H9 (cell line): ENCODE results near the gene ZNF816. TPM values are rescaled to one million over a fixed set of nuclear protein-coding genes. Genes with fewer than 3 reads are reported as not detected.

Experiments
- DNase-seq: peaks from one replicate; pipeline ENCODE4 v3.0.0-alpha.2; 2017
- H2AFZ ChIP-seq: one replicate; pipeline ENCODE4 v1.6.1; 2013; ENCODE audit warnings: mild to moderate bottlenecking, low read length, control low read depth, moderate library complexity
- H2AK5ac ChIP-seq: 2 replicates; pipeline ENCODE4 v1.6.1; 2013; ENCODE audit warnings: low read length, control low read depth, mixed read lengths; ENCODE audit not compliant: insufficient read length
- H2BK120ac ChIP-seq: one replicate; pipeline ENCODE4 v1.6.1; 2013; ENCODE audit warnings: low read depth, mild to moderate bottlenecking, low read length, control low read depth, inconsistent platforms; ENCODE audit not compliant: poor library complexity, severe bottlenecking
- H2BK12ac ChIP-seq: 2 replicates; pipeline ENCODE4 v1.6.1; 2013; ENCODE audit warnings: low read length, control low read depth, mixed read lengths, low read depth; ENCODE audit not compliant: insufficient read length
- H2BK15ac ChIP-seq: 2 replicates; pipeline ENCODE4 v1.6.1; 2013; ENCODE audit warnings: low read depth, low read length, control low read depth
- H2BK20ac ChIP-seq: one replicate; pipeline ENCODE4 v1.6.1; 2013; ENCODE audit warnings: low read depth, mild to moderate bottlenecking, low read length, control low read depth, inconsistent platforms; ENCODE audit not compliant: poor library complexity, severe bottlenecking
- H2BK5ac ChIP-seq: 2 replicates; pipeline ENCODE4 v1.6.1; 2013; ENCODE audit warnings: low read length, control low read depth, mixed read lengths; ENCODE audit not compliant: insufficient read length
- H3K14ac ChIP-seq: 2 replicates; pipeline ENCODE4 v1.6.1; 2013; ENCODE audit warnings: low read length, control low read depth; ENCODE audit not compliant: insufficient read depth
- H3K18ac ChIP-seq: 2 replicates; pipeline ENCODE4 v1.6.1; 2013; ENCODE audit warnings: low read depth, mild to moderate bottlenecking, mixed read lengths, low read length, control low read depth; ENCODE audit not compliant: insufficient read length
- H3K23ac ChIP-seq: 2 replicates; pipeline ENCODE4 v1.6.1; 2013; ENCODE audit warnings: low read length, control low read depth, mixed read lengths, low read depth; ENCODE audit not compliant: insufficient read length
- H3K23me2 ChIP-seq: 2 replicates; pipeline ENCODE4 v1.6.1; 2013; ENCODE audit warnings: low read depth, mild to moderate bottlenecking, mixed read lengths, low read length, control low read depth; ENCODE audit not compliant: insufficient read length, poor library complexity, severe bottlenecking
- H3K27ac ChIP-seq: 2 replicates; pipeline ENCODE4 v1.5.1; 2013; ENCODE audit warnings: low read length, control low read depth, mixed read lengths, low read depth; ENCODE audit not compliant: insufficient read length
- H3K27me3 ChIP-seq: 2 replicates; pipeline ENCODE4 v1.6.1; 2013; ENCODE audit warnings: low read length, control low read depth, inconsistent platforms; ENCODE audit not compliant: insufficient read depth
- H3K4ac ChIP-seq: 2 replicates; pipeline ENCODE4 v1.6.1; 2013; ENCODE audit warnings: low read depth, mild to moderate bottlenecking, control low read depth, inconsistent platforms, low read length, moderate library complexity
- H3K4me1 ChIP-seq: 2 replicates; pipeline ENCODE4 v1.6.1; 2013; ENCODE audit warnings: low read length, control low read depth, inconsistent platforms; ENCODE audit not compliant: insufficient read depth
- H3K4me2 ChIP-seq: 2 replicates; pipeline ENCODE4 v1.6.1; 2013; ENCODE audit warnings: low read length, control low read depth, mixed read lengths; ENCODE audit not compliant: insufficient read length, insufficient read depth
- H3K56ac ChIP-seq: 2 replicates; pipeline ENCODE4 v1.6.1; 2013; ENCODE audit warnings: low read depth, mild to moderate bottlenecking, mixed read lengths, low read length, control low read depth; ENCODE audit not compliant: insufficient read length
- H3K79me1 ChIP-seq: 2 replicates; pipeline ENCODE4 v1.6.1; 2013; ENCODE audit warnings: low read depth, mild to moderate bottlenecking, moderate library complexity, low read length, control low read depth, inconsistent platforms; ENCODE audit not compliant: insufficient read depth, poor library complexity, severe bottlenecking
- H3K79me2 ChIP-seq: 2 replicates; pipeline ENCODE4 v1.6.1; 2013; ENCODE audit warnings: low read length, control low read depth, inconsistent platforms; ENCODE audit not compliant: insufficient read depth
- H3K9ac ChIP-seq: 2 replicates; pipeline ENCODE4 v1.6.1; 2013; ENCODE audit warnings: low read length, control low read depth, mixed read lengths; ENCODE audit not compliant: insufficient read length; ENCODE audit errors: extremely low read depth
- H3K9me3 ChIP-seq: one replicate; pipeline ENCODE4 v1.6.1; 2013; ENCODE audit warnings: low read depth, low read length, inconsistent platforms; ENCODE audit not compliant: control insufficient read depth
- H3T11ph ChIP-seq: one replicate; pipeline ENCODE4 v1.6.1; 2013; ENCODE audit warnings: mild to moderate bottlenecking, low read length, control low read depth, inconsistent platforms
- H4K20me1 ChIP-seq: one replicate; pipeline ENCODE4 v1.6.1; 2013; ENCODE audit not compliant: control insufficient read depth, insufficient read length, insufficient read depth
- H4K5ac ChIP-seq: 2 replicates; pipeline ENCODE4 v1.6.1; 2013; ENCODE audit warnings: low read depth, mild to moderate bottlenecking, mixed read lengths, low read length, control low read depth; ENCODE audit not compliant: insufficient read length
- H4K8ac ChIP-seq: replicated peaks from 2 replicates; pipeline ENCODE4 v1.6.1; 2013; ENCODE audit warnings: low read length, control low read depth, mixed read lengths, low read depth; ENCODE audit not compliant: insufficient read length
- H4K91ac ChIP-seq: 2 replicates; pipeline ENCODE4 v1.6.1; 2013; ENCODE audit warnings: low read depth, mild to moderate bottlenecking, moderate library complexity, mixed read lengths, low read length, control low read depth; ENCODE audit not compliant: insufficient read length
- H3K27ac Mint-ChIP-seq, 3 experiments: 2 replicates in 2 of 3; 3 replicates in 1 of 3; pipeline ENCODE4 v1.8.0; 2020 to 2021; ENCODE audit warnings: mixed read lengths in 3 of 3, mild to moderate bottlenecking in 1 of 3, moderate library complexity in 1 of 3
- H3K27me3 Mint-ChIP-seq: 2 replicates; pipeline ENCODE4 v1.8.0; 2021; ENCODE audit warnings: low read depth, mild to moderate bottlenecking, moderate library complexity, mixed read lengths
- H3K36me3 Mint-ChIP-seq, 3 experiments: 2 replicates in 2 of 3; 3 replicates in 1 of 3; pipeline ENCODE4 v1.8.0; 2020 to 2021; ENCODE audit warnings: low read depth in 3 of 3, mixed read lengths in 3 of 3; ENCODE audit not compliant: insufficient read depth in 1 of 3
- H3K4me1 Mint-ChIP-seq, 2 experiments: 2 replicates each; pipeline ENCODE4 v1.8.0; 2020; ENCODE audit warnings: mixed read lengths in 2 of 2
- H3K4me3 Mint-ChIP-seq, 2 experiments: 2 replicates in 1 of 2; 3 replicates in 1 of 2; pipeline ENCODE4 v1.8.0; 2020 to 2021; ENCODE audit warnings: mild to moderate bottlenecking in 2 of 2, mixed read lengths in 2 of 2, moderate library complexity in 1 of 2
- H3K9me3 Mint-ChIP-seq, 2 experiments: 2 replicates in 1 of 2; 3 replicates in 1 of 2; pipeline ENCODE4 v1.8.0; 2020; ENCODE audit warnings: mild to moderate bottlenecking in 2 of 2, mixed read lengths in 2 of 2, moderate library complexity in 1 of 2
- CTCF ChIP-seq: fragments of 200-600 bp; sonication (generic); conservative IDR thresholded peaks from 3 replicates; pipeline ENCODE4 v1.8.0; 2021; ENCODE audit warnings: antibody characterized with exemption, mild to moderate bottlenecking
- WGBS: extraction: QIAGEN DNeasy Blood & Tissue Kit; methylation state at CpG from one replicate; pipeline ENCODE4 v1.1.7; 2013; ENCODE audit warnings: missing lambda C conversion rate, low lambda C conversion rate, mixed read lengths; ENCODE audit not compliant: insufficient read length; ENCODE audit errors: extremely low coverage; 5-methylcytosine and 5-hydroxymethylcytosine counted together
- total RNA-seq: library from RNA; stranded (reverse); gene quantifications from 2 replicates; pipeline ENCODE4 v1.2.1, GENCODE V29; 2021

ZNF816 gene
- total RNA-seq, 1 experiment from 2014 or later, result 15.1 TPM

DNA sequence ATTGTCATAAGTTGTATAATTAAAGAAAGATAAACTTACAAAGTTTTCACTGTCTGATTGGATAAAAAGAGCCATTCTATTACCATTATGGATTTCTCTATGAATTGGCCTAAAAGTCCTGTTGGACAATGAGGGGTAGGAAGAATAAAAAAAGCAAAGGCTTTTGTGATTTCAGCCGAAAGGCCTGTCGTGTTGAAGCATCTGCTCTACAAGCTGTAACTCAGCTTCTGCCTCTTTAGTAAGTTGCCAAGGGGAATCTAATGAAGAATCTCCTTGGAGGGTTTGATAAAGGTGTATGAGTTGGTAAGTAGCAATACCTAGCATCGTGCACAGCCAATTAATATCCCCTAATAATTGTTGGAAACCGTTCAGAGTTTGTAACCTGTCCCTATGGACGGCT lies 25.8 kb upstream of the ZNF816 start:
- H2AFZ ChIP-seq, result no peak overlapping the region
- H3K4me1 Mint-ChIP-seq, result peaks cover 11 to 12% of the 10 kb centered on the region in 2 experiments
- no peak overlapping the region for H4K91ac ChIP-seq
- H3K56ac ChIP-seq, result no peak overlapping the region
- no peak overlapping the region for H2BK5ac ChIP-seq
- no peak overlapping the region for H3K23ac ChIP-seq
- WGBS, result no CpG with 5 or more reads among the region's 5 CpGs
- no peak overlapping the region for H3K14ac ChIP-seq
- no peak overlapping the region for H2BK20ac ChIP-seq
- H3K27ac ChIP-seq, result no peak overlapping the region
- H4K20me1 ChIP-seq, result no peaks in the 10 kb centered on the region
- no peak overlapping the region for H2BK120ac ChIP-seq
- H3K36me3 Mint-ChIP-seq, result peaks cover 16 to 25% (median 19%) of the 10 kb centered on the region in 3 experiments; a peak in 6 of 7 replicates
- H3K4ac ChIP-seq, result no peak overlapping the region
- peaks cover 10% of the 10 kb centered on the region for H3K23me2 ChIP-seq
- H4K5ac ChIP-seq, result no peak overlapping the region
- H3K4me2 ChIP-seq, result no peak overlapping the region
- no peak overlapping the region for H2BK12ac ChIP-seq
- no peaks in the 10 kb centered on the region; the same call in 1 of the 2 replicates for H3K4me1 ChIP-seq
- no peak overlapping the region for H3K4me3 Mint-ChIP-seq
- no peak overlapping the region for H3T11ph ChIP-seq
- H3K27me3 ChIP-seq, result peaks cover 6% of the 10 kb centered on the region; the same call in 1 of the 2 replicates
- no peak overlapping the region for H2BK15ac ChIP-seq
- no peak overlapping the region for H3K9ac ChIP-seq
- no peaks in the 10 kb centered on the region for H3K79me1 ChIP-seq
- peaks cover 25% of the 10 kb centered on the region for H3K27me3 Mint-ChIP-seq
- H2AK5ac ChIP-seq, result no peak overlapping the region
- no peak overlapping the region for H3K18ac ChIP-seq
- peaks cover 3% of the 10 kb centered on the region in 2 experiments; a peak in 4 of 5 replicates for H3K9me3 Mint-ChIP-seq
- no peak overlapping the region for H4K8ac ChIP-seq
- DNase-seq, result no peak
- H3K9me3 ChIP-seq, result peaks cover 8% of the 10 kb centered on the region
- H3K79me2 ChIP-seq, result no peaks in the 10 kb centered on the region
- no peak overlapping the region for H3K27ac Mint-ChIP-seq
- no peak for TF ChIP-seq CTCF
